GM10266 (cell line): Measurements from ENCODE around the gene ABLIM3.

Experiments
- DNase-seq: peaks from one replicate; pipeline ENCODE4 v3.0.0; 2012; ENCODE audit errors: extremely low spot score
- CTCF ChIP-seq: IDR thresholded peaks from 2 replicates; pipeline ENCODE4 v1.5.1; 2012; ENCODE audit warnings: mild to moderate bottlenecking, low read depth; ENCODE audit not compliant: control insufficient read depth, insufficient read depth; ENCODE audit errors: missing control alignments

Gene ABLIM3

GRCh38 chr5:149141224-149141956 lies at the start of gene ABLIM3:
Gene ABLIM3, plus strand, starts transcription at chr5:149141493. Its CDS starts 603 bp downstream, at chr5:149142096.
- peak; percentile 95 for TF ChIP-seq CTCF
- DNase-seq: peak; percentile 80

GRCh38 chr5:149093625-149094024 lies 47.7 kb upstream of the ABLIM3 start:
- TF ChIP-seq CTCF: no peak

DNA sequence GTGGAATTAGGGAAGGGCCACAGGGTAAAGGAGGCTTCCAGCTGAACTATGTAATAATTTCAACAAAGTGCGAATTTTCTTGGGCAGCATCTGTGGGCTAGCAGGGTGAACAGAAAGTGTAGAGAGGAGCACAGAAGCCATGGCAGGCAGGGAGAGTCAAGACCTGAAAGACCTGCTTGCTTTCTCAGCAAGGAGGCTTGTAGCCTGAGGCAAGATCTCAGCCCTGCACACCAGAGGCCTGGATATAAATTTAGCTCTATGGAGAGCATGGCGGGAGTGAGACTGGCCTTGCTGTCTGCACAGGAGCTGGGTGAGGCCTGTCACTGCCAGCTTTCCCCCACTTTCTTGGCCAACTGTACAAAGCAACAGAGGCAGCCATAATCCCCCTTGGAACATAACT lies 46.3 kb upstream of the ABLIM3 start:
- TF ChIP-seq CTCF: no peak
- no peak for DNase-seq

More at GRCh38 chr5:149093625-149094024, 47.7 kb upstream of the ABLIM3 start:
- no peak for DNase-seq

- no peak for TF ChIP-seq CTCF
- DNase-seq: no peak
Measured at GRCh38 chr5:149099920-149100319, 41.4 kb upstream of the ABLIM3 start.

- DNase-seq: no peak
- TF ChIP-seq CTCF: no peak
Measured at GRCh38 chr5:149100331-149100730, 41.0 kb upstream of the ABLIM3 start.

DNA sequence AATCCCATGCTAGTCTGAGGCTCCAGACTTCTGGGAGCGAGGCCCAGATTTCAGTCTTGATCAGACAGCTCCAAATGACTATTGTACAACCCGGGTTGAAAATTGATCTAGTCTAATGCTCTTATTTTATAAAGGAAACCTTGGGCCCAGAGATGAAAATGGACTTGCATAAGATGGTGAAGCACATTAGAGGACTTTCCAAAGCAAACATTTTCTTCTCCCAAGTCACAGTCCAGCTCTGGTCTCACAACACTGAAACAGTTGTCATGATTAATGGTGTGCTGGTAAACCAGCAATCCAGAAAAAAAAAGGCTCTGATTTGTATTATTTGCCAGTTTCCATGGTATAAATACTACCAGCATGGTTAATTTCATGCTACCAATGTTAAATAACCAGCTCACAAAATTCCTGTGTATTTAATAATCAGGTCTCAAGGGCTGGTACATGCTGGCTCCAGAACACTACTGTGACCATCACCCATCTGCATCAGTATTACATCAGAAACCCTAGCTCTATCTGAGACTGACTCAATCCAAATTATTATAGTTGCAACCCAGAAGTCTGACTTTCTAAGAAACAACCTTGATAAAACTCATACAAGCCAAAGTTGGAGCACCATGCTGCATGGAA lies 32.5 kb upstream of the ABLIM3 start:
- TF ChIP-seq CTCF: no peak
- no peak for DNase-seq

DNA sequence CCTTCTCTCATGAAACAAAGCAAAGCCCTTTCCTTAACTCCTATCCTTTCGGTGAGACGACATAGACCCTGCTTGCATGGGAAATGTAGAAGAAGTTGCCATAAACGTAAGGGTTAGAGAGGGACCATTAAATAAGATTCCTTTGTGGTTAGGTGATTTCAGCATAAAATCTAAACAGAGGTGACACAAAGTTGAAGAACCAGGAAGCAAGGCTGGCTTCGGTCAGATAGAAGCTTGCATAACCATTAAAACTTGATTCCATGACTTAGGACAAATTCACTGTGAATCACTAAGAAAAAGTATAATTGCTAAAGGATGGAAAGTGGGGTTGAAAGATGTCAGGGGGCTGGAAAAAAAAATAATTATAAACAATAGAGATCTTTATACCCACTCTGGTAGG lies 30.9 kb upstream of the ABLIM3 start:
- no peak for DNase-seq
- no peak for TF ChIP-seq CTCF
